ENCODE results near the gene PSORS1C1.

DNA sequence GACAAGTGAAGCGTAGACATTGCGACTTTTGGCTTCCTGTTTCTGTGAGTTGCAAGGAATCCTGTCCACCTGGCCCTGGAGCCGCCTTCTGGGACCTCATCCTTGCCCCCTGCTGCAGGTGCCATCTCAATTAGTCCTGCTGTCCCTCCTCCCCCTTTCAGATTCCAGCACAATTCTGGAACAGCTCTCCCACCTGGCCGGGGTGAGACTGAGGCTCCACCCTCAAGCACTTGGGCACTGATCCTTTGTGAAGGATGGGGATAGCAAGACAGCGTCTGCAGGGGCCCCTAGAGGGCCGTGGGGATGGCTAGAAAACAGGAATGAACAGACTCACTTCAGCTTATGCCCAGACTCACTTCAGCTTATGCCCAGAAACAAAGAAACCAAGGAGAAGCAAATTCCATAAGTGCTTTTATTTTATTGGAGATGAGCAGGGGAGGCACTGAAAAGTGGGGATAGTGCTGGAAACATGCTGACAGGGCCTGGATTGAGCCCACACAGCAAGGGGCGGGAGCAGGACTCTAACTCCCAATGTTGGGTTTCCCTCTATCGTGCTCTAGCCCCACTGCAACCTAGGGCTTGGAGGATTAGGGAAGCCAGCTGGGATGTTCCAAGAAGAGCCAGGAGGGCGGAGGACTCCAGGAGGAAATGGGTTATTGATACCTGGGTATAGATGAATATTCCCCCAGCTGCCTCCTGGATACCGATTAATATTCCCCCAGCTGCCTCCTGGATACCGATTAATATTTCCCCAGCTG is 3.6 kb upstream of the PSORS1C1 start:
- no peak for TF ChIP-seq POLR2A (IDR thresholded peaks at IDR 0.05; ENCODE audit: low read depth, low read length)
- no peak for TF ChIP-seq SPI1 (IDR thresholded peaks at IDR 0.05; ENCODE audit: low read depth, low read length)
- TF ChIP-seq POLR2AphosphoS5 (IDR thresholded peaks at IDR 0.05; ENCODE audit: low read depth, low read length), result no peak
- TF ChIP-seq TAF1 (IDR thresholded peaks at IDR 0.05; ENCODE audit: low read depth, low read length), result no peak

Measured in GM12891 (cell line).